Measurements from ENCODE around the gene TNNC1. TPM values are rescaled to one million over a fixed set of nuclear protein-coding genes. Genes with fewer than 3 reads are reported as not detected.
A peak's percentile ranks its signal among the peaks of the same experiment; 100 is the strongest.

TNNC1 gene
- total and polyA plus RNA-seq, 2 of the 13 experiments (the other 11 are each of a cell fraction or from before 2014, with no cell fraction given): 11.8 to 36.4 TPM

DNA sequence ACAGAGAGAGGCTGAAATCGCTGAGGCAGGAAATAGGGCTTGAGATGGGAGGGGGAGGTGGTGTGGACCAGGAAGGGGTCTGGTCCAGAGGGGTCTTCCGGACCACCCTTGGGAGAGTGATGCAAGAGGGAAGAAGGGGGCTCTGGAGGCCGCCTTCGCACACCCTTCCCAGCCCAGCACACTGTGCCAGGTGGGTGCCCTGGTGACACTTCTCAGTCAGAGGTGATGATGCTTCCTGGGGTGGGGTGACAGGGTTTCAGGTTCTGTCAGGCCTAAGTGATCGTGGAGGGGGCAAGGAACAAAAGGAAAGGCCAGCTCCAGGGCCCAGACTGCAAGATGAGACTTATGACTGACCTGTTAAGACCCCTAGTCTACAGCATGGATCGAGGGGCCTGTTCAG, 21.6 kb downstream of the TNNC1 start (continued):
- TF ChIP-seq ZNF800 (CRISPR knock-in tag; IDR thresholded peaks at IDR 0.05): no peak
- TF ChIP-seq ZNF160 (CRISPR knock-in tag; IDR thresholded peaks at IDR 0.05): no peak
- peak; percentile 36; a peak in 2 of 4 replicates for TF ChIP-seq MAFK (conservative IDR thresholded peaks at IDR 0.05 in 1 of 2, IDR thresholded peaks at IDR 0.05 in 1 of 2; ENCODE audit: low read length in 2 of 2)
- TF ChIP-seq ZBTB1 (CRISPR knock-in tag; IDR thresholded peaks at IDR 0.05; ENCODE audit: borderline replicate concordance): no peak
- TF ChIP-seq RBFOX2 (IDR thresholded peaks at IDR 0.05; ENCODE audit: low read depth, low read length): no peak
- TF ChIP-seq ATF4 (CRISPR knock-in tag; IDR thresholded peaks at IDR 0.05): no peak

DNA sequence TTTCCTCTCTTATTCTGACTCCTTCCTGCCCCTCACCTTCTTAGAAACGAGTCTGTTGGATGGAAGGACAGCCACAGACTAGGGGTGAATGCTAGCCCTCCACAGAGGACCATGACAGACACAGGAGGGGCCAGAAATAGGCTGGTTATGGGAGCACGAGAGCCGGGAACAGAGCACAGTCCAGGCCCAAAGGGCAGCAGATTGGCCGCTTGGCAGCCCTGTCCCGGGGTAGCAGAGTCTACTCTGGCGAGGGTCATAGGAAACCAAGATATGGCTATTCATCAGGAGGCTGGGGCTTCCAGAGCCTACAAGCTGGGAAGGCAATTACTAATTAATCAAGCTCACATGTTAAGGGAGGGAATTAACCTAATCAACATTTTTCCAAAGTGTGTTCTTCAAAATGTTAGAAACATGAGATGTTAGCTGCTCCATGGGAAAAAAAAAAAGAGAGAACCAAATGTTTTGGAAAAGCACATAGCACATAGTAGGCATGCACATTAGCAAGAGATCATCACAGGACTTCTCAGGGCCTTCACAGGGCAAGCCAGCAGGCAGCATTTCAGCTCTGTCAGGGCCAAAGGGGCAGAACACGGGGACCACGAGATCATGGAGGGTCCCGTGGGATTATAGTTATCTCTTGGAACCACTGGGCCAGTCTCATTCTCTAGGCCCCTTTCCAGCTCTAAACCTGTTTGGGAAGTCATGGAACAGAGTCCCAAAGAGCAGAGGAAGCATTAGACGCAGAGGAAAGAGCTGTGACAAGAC, 22.2 kb downstream of the TNNC1 start:
- 52% methylated on average over 9 of the region's 10 CpGs for WGBS (ENCODE audit: low lambda C conversion rate)
- ATAC-seq (no peak), DNase-seq (ENCODE audit: low spot score) (no peak), FAIRE-seq (no peak)
- H3K27me3 ChIP-seq (ENCODE audit: control insufficient read depth in 1 of 2, insufficient read depth in 2 of 2, low read length in 2 of 2): no peaks in the 10 kb centered on the region
- ChIA-PET CTCF (ENCODE audit: low intra/inter-chr PET ratio, low total read pairs) (no interaction called here), POLR2A (interaction anchor here (0.8 to 1.4 kb wide), 3 partner anchors 12 to 15 kb away, joined by 3 to 4 read pairs (median 4); partner anchors contain the start of gene SEMA3G)
- no peaks in the 10 kb centered on the region for H3K36me3 ChIP-seq (replicated peaks in 1 of 2; ENCODE audit: control insufficient read depth in 1 of 2, insufficient read depth in 2 of 2, low read length in 2 of 2)
- H3K4me2 ChIP-seq (ENCODE audit: low read depth, low read length): peak overlapping the region; percentile 5; the same call in 1 of the 2 replicates
- H3K27ac ChIP-seq (ENCODE audit: extremely low read length, insufficient read depth, low read length): no peak overlapping the region
- intact Hi-C loops (cut with micrococcal nuclease; ENCODE audit: unreplicated experiment): no loop called here
- H3K9me3 ChIP-seq (ENCODE audit: low read length): no peaks in the 10 kb centered on the region
- H4K20me1 ChIP-seq (ENCODE audit: insufficient read depth, low read length): no peaks in the 10 kb centered on the region
- in situ Hi-C loops (cut with HindIII; ENCODE audit: extremely low pct_ligation_motif_present, low pct_unique_long_range_greater_than_20kb): no loop called here
- H3K9ac ChIP-seq (ENCODE audit: insufficient read depth, low read depth, low read length): no peak overlapping the region
- BruUV-seq (replicated peaks): no TSS peak
- peaks cover 66% of the 10 kb centered on the region for H3K4me1 ChIP-seq (ENCODE audit: insufficient read depth, low read length)
- H3K79me2 ChIP-seq (ENCODE audit: insufficient read depth, low read length): no peaks in the 10 kb centered on the region
- H2AFZ ChIP-seq (ENCODE audit: low read length): no peak overlapping the region
- H3K4me3 ChIP-seq (replicated peaks in 1 of 3; ENCODE audit: insufficient read depth in 1 of 3, low read depth in 2 of 3, low read length in 3 of 3): no peak overlapping the region
- TF ChIP-seq, protein P1, sequence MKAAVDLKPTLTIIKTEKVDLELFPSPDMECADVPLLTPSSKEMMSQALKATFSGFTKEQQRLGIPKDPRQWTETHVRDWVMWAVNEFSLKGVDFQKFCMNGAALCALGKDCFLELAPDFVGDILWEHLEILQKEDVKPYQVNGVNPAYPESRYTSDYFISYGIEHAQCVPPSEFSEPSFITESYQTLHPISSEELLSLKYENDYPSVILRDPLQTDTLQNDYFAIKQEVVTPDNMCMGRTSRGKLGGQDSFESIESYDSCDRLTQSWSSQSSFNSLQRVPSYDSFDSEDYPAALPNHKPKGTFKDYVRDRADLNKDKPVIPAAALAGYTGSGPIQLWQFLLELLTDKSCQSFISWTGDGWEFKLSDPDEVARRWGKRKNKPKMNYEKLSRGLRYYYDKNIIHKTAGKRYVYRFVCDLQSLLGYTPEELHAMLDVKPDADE (CRISPR knock-in tag; IDR thresholded peaks at IDR 0.05): no peak
- TF ChIP-seq ZNF335 (CRISPR knock-in tag; IDR thresholded peaks at IDR 0.05) (no peak), ZNF557 (CRISPR knock-in tag; IDR thresholded peaks at IDR 0.05) (no peak), EHMT2 (IDR thresholded peaks at IDR 0.05; ENCODE audit: borderline replicate concordance, low read depth, low read length) (no peak), ZKSCAN1 (IDR thresholded peaks at IDR 0.05; ENCODE audit: low read length) (peak; percentile 91)

Measured in HepG2 (cell line).